Testis (tissue), 3 donors: Measurements from ENCODE around the gene UBE2E1. TPM values are rescaled to one million over a fixed set of nuclear protein-coding genes. Genes with fewer than 3 reads are reported as not detected.

Source experiments
- DNase-seq: peaks from one replicate; pipeline ENCODE4 v3.0.0-alpha.2; 2019
- H3K27ac ChIP-seq, 2 donors: fragments of 200-600 bp; sonication (generic); one replicate each; pipeline ENCODE4 v1.5.1; 2019
- H3K27me3 ChIP-seq: fragments of 200-600 bp; sonication (generic); one replicate; pipeline ENCODE4 v1.5.1; 2019
- H3K36me3 ChIP-seq: fragments of 200-600 bp; sonication (generic); one replicate; pipeline ENCODE4 v1.5.1; 2017; ENCODE audit warnings: low read depth; ENCODE audit errors: missing control alignments
- H3K4me1 ChIP-seq: fragments of 200-600 bp; sonication (generic); one replicate; pipeline ENCODE4 v1.5.1; 2019
- H3K4me3 ChIP-seq, 2 donors: fragments of 200-600 bp; sonication (generic); one replicate each; pipeline ENCODE4 v1.5.1; 2017 to 2019
- H3K9me3 ChIP-seq: fragments of 200-600 bp; sonication (generic); one replicate; pipeline ENCODE4 v1.5.1; 2017
- POLR2A ChIP-seq: fragments of 450-650 bp; IDR thresholded peaks from one replicate; pipeline ENCODE4 v1.6.1; 2017; ENCODE audit warnings: antibody characterized with exemption, mild to moderate bottlenecking, moderate library complexity
- WGBS, 2 donors: methylation state at CpG; one replicate each; pipeline ENCODE4 v1.1.5; 2018; 5-methylcytosine and 5-hydroxymethylcytosine counted together
- intact Hi-C: fragments of 100-400 bp; cut with DNase I; formaldehyde crosslinking; loops from one replicate; pipeline ENCODE4 v1.15.1; 2023; ENCODE audit warnings: low total_unique reads
- polyA plus RNA-seq: library from polyadenylated mRNA; stranded (reverse); fragments of 350-450 nt; fragmentation: Illumina TruSeq; extraction: RNeasy Lipid Tissue Mini Kit (QIAGEN cat#74804); gene quantifications from one replicate; pipeline ENCODE4 v1.2.3, GENCODE V29; 2014; ENCODE audit warnings: low read depth, low replicate concordance; ENCODE audit not compliant: insufficient read depth
- total RNA-seq, 2 donors: library from RNA; depleted of rRNA; stranded (reverse); fragments of >200 nt; gene quantifications; one replicate each; pipeline ENCODE4 v1.2.3, GENCODE V29; 2016
- TF ChIP-seq, protein P1 (sequence below), 3 experiments: fragments of 450-650 bp in 2 of 3; fragments of 200-600 bp in 1 of 3; sonication (generic) in 1 of 3; IDR thresholded peaks; one replicate each; pipeline ENCODE4 v1.5.1; 2016 to 2019; ENCODE audit warnings: antibody characterized with exemption in 3 of 3, mild to moderate bottlenecking in 2 of 3, moderate library complexity in 1 of 3

The UBE2E1 gene
- total and polyA plus RNA-seq, 3 donors from 2014 or later: 68.7 to 89.5 (median 82.2) TPM

DNA sequence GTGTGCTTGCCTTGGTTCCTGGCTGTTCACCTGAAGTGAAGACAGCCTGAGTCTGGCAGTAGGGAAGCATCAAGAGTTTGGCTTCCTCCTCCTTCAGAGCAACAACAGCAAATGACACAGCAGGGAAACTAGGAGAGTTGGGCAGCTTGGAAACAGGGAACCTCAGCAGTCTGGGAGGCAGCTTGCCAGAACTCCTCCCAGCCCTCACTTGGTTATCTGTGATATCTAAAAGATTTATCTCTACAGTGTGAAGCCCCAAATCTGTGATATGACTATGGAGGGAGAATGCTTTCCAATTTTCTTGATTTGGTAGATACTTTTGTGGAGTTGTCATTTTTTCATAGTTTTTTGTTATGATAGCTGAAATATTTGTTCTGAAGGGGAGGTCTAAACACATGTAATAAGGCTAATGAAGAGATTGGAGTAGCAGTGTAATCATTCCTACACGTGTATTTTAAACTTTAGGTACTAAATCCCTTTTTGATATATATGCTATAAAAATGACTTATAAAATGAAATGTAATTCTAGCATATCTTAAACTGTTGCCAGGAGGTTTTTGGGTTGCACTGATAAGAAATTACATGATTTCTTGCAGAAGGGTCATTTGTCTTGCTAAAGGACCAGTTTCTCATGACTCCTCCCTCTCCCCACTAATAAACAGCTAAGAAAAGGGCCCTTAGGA lies 20.8 kb downstream of the UBE2E1 start:
- no peak for TF ChIP-seq POLR2A
- TF ChIP-seq, protein P1, sequence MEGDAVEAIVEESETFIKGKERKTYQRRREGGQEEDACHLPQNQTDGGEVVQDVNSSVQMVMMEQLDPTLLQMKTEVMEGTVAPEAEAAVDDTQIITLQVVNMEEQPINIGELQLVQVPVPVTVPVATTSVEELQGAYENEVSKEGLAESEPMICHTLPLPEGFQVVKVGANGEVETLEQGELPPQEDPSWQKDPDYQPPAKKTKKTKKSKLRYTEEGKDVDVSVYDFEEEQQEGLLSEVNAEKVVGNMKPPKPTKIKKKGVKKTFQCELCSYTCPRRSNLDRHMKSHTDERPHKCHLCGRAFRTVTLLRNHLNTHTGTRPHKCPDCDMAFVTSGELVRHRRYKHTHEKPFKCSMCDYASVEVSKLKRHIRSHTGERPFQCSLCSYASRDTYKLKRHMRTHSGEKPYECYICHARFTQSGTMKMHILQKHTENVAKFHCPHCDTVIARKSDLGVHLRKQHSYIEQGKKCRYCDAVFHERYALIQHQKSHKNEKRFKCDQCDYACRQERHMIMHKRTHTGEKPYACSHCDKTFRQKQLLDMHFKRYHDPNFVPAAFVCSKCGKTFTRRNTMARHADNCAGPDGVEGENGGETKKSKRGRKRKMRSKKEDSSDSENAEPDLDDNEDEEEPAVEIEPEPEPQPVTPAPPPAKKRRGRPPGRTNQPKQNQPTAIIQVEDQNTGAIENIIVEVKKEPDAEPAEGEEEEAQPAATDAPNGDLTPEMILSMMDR (IDR thresholded peaks at IDR 0.05): no peak
- intact Hi-C loops: no loop called here
- Histone ChIP-seq H3K4me3 (no peak overlapping the region), H3K4me1 (no peaks in the 10 kb centered on the region), H3K36me3 (no peaks in the 10 kb centered on the region), H3K27me3 (no peaks in the 10 kb centered on the region), H3K9me3 (no peaks in the 10 kb centered on the region), H3K27ac (no peak overlapping the region)
- WGBS, 2 donors: 49 to 53% methylated on average over 1 of the region's 1 CpG
- DNase-seq: no peak

DNA sequence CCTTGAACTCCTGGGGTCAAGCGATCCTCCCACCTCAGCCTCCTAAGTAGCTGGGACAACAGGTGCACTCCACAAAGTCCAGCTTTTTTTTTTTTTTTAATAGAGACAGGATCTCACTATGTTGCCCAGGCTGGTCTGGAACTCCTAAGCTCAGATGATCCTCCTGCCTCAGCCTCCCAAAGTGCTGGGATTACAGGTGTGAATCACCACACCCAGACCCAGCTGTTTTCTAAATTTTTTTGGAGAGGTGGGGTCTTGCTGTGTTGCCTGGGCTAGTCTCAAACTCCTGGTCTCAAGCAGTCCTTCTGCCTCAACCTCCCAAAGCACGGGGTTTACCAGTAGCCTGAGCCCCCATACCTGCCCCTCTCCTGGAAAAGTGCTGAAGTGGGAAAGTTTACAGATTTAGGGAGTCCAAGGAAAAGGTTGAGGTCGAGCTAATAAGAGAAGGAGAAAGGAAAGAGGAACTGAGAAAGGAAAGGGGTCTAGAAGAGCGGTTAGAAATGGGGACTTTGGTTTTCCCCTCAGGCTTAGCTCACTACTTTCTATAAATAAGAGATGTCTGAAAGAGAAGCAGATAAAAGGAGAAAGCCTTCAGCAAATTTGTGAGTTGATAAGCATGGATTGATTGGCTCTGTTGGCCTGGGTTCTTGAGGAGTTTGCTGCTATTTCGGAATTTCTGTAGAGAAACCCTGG lies 23.6 kb downstream of the UBE2E1 start:
- Histone ChIP-seq H3K36me3 (no peaks in the 10 kb centered on the region), H3K4me3 (no peak overlapping the region), H3K9me3 (no peaks in the 10 kb centered on the region), H3K27me3 (no peaks in the 10 kb centered on the region), H3K4me1 (no peaks in the 10 kb centered on the region), H3K27ac (no peak overlapping the region)
- WGBS, 2 donors: 77 to 79% methylated on average over 5 of the region's 5 CpGs
- no peak for DNase-seq
- intact Hi-C loops: no loop called here
- TF ChIP-seq, protein P1 (IDR thresholded peaks at IDR 0.05): no peak
- no peak for TF ChIP-seq POLR2A

DNA sequence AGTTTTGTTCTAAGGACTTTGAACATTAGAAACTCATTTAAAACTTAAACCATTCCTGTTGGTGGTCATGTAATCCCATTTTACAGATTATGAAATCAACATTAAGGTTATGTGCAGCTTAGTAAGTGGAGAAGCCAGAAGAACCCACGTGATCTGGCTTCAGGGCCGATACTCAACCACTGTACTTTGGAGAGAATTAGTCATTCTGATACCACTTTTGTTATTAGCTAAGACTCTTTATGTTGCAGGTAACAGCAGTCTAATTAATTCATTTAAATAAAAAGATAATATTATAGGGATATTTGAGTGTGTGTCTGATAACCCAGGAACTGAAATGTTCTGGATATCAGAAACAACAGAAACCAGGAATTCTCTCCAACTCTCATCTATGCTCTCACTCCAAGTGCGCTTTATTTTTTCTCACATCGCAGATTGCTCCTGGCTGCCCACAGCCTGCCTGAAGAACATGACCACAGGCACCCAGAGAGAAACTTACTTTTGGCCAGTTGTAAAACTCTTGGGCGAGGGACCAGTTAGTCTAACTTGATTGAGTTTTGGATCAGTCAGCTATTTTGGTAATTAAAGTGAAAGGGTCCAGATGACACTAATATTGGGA lies 25.2 kb downstream of the UBE2E1 start:
- Histone ChIP-seq H3K27ac (no peak overlapping the region), H3K9me3 (no peaks in the 10 kb centered on the region), H3K4me3 (no peak overlapping the region), H3K27me3 (no peaks in the 10 kb centered on the region), H3K4me1 (no peaks in the 10 kb centered on the region), H3K36me3 (no peaks in the 10 kb centered on the region)
- intact Hi-C loops: no loop called here
- DNase-seq: no peak
- WGBS, 2 donors: 83 to 87% methylated on average over 5 of the region's 5 CpGs
- TF ChIP-seq POLR2A: no peak
- TF ChIP-seq, protein P1 (IDR thresholded peaks at IDR 0.05): no peak

DNA sequence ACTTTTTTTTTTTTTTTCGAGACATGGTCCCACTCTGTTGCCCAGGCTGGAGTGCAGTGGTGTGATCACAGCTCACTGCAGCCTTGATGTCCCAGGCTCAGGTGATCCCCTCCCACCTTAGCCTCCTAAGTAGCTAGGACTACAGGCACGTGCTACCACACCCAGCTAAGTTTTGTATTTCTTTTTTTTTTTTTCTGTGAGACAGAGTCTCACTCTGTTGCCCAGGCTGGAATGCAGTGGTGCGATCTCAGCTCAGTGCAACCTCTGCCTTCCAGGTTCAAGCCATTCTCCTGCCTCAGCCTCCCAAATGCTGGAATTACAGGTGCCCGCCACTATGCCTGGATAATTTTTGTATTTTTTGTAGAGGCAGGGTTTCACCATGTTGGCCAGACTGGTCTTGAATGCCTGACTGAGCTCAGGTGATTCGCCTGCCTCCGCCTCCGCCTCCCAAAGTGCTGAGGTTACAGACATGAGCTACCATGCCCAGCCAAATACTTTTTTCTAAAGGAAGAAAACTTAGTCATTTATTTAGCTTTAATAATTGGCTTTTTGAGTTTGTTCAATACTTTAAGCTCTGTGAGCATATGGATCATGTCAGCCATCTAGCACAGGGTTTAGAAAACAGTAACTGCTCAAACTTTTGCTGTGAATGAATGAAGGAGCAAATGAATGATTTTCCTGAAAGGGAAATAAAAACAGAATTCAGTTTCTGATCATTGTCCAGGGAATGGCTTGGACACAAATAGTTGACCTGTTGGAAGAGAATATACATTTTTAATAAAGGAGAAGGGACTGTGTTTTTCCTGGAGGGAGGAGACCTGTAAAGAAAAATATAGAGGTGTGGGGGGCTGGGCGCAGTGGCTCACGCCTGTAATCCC lies 26.0 kb downstream of the UBE2E1 start:
- whole genome bisulfite sequencing, 2 donors: 92 to 96% methylated on average over 9 of the region's 9 CpGs
- H3K4me3 ChIP-seq: no peak overlapping the region
- H3K36me3 ChIP-seq: no peaks in the 10 kb centered on the region
- no peak for TF ChIP-seq POLR2A
- TF ChIP-seq, protein P1 (IDR thresholded peaks at IDR 0.05): no peak
- no peak overlapping the region for H3K27ac ChIP-seq
- H3K9me3 ChIP-seq: no peaks in the 10 kb centered on the region
- H3K27me3 ChIP-seq: no peaks in the 10 kb centered on the region
- H3K4me1 ChIP-seq: no peaks in the 10 kb centered on the region
- no peak for DNase-seq
- intact Hi-C loops: no loop called here
